Measurements from ENCODE around the gene PRSS2. TPM values are rescaled to one million over a fixed set of nuclear protein-coding genes. Genes with fewer than 3 reads are reported as not detected.

PRSS2 gene
- total and polyA plus RNA-seq, 2 donors (not counting 3 experiments of a cell fraction or from before 2014, with no cell fraction given) = 0.25 TPM; not detected in 1

DNA sequence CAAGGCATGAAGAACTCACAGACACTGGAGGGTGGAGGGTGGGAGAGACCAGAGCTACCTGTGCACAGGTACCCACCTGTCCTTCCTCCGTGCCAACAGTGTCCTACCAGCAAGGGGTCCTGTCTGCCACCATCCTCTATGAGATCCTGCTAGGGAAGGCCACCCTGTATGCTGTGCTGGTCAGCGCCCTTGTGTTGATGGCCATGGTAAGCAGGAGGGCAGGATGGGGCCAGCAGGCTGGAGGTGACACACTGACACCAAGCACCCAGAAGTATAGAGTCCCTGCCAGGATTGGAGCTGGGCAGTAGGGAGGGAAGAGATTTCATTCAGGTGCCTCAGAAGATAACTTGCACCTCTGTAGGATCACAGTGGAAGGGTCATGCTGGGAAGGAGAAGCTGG lies 21.8 kb downstream of the PRSS2 start:
- TF ChIP-seq POLR2AphosphoS5 (IDR thresholded peaks at IDR 0.05; ENCODE audit: insufficient read depth, low read depth, low read length) (no peak), MYC (IDR thresholded peaks at IDR 0.05; ENCODE audit: low read depth, low read length) (no peak), POLR2A (IDR thresholded peaks at IDR 0.05; ENCODE audit: low read depth, low read length) (no peak), EZH2 (IDR thresholded peaks at IDR 0.05; ENCODE audit: borderline replicate concordance, low read depth, low read length, severe bottlenecking) (no peak), GATA2 (IDR thresholded peaks at IDR 0.05; ENCODE audit: insufficient read depth, insufficient read length, low read depth, low read length) (no peak), FOS (IDR thresholded peaks at IDR 0.05; ENCODE audit: borderline replicate concordance, insufficient read depth, low read length) (no peak), JUN (IDR thresholded peaks at IDR 0.05; ENCODE audit: borderline replicate concordance, insufficient read depth, insufficient read length, low read depth) (no peak)
- TF ChIP-seq, protein P1, sequence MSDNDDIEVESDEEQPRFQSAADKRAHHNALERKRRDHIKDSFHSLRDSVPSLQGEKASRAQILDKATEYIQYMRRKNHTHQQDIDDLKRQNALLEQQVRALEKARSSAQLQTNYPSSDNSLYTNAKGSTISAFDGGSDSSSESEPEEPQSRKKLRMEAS (IDR thresholded peaks at IDR 0.05; ENCODE audit: insufficient read depth, insufficient read length) = no peak
- TF ChIP-seq, protein P2, sequence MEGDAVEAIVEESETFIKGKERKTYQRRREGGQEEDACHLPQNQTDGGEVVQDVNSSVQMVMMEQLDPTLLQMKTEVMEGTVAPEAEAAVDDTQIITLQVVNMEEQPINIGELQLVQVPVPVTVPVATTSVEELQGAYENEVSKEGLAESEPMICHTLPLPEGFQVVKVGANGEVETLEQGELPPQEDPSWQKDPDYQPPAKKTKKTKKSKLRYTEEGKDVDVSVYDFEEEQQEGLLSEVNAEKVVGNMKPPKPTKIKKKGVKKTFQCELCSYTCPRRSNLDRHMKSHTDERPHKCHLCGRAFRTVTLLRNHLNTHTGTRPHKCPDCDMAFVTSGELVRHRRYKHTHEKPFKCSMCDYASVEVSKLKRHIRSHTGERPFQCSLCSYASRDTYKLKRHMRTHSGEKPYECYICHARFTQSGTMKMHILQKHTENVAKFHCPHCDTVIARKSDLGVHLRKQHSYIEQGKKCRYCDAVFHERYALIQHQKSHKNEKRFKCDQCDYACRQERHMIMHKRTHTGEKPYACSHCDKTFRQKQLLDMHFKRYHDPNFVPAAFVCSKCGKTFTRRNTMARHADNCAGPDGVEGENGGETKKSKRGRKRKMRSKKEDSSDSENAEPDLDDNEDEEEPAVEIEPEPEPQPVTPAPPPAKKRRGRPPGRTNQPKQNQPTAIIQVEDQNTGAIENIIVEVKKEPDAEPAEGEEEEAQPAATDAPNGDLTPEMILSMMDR (IDR thresholded peaks at IDR 0.05; ENCODE audit: extremely low read depth in 1 of 2, insufficient read depth in 1 of 2, low read depth in 1 of 2, low read length in 2 of 2) = no peak
- no peaks in the 10 kb centered on the region for H4K20me1 ChIP-seq (replicated peaks; ENCODE audit: control insufficient read depth, extremely low read depth, insufficient read depth, low read length)
- intact Hi-C loops (cut with micrococcal nuclease) = no loop called here
- no peaks in the 10 kb centered on the region for H3K27me3 ChIP-seq (ENCODE audit: control insufficient read depth in 2 of 2, insufficient read depth in 2 of 2, low read length in 2 of 2)
- no peaks in the 10 kb centered on the region for H3K36me3 ChIP-seq (ENCODE audit: control insufficient read depth in 2 of 2, extremely low read depth in 1 of 2, insufficient read depth in 2 of 2, low read length in 2 of 2)
- H3K4me2 ChIP-seq (ENCODE audit: insufficient read depth, low read length) = no peak overlapping the region
- ChIA-PET CTCF (interaction anchor here (0.8 to 20.4 kb wide), 7 partner anchors 9 to 272 kb away, joined by 3 to 425 read pairs (median 6); no protein-coding TSS in a partner anchor), POLR2A (no interaction called here)
- peaks cover 12% of the 10 kb centered on the region for H3K4me1 ChIP-seq (ENCODE audit: control insufficient read depth, extremely low read depth, insufficient read depth, low read length)
- H3K9ac ChIP-seq (replicated peaks; ENCODE audit: extremely low read depth, insufficient read depth, low read length) = no peak overlapping the region
- H3K27ac ChIP-seq (ENCODE audit: insufficient read depth, low read depth, low read length) = no peak overlapping the region
- DNase-seq (ENCODE audit: low read depth, low spot score) = no peak
- dilution Hi-C loops (cut with MboI; ENCODE audit: extremely low pct_ligation_motif_present, low sequenced_read_pairs) = no loop called here
- BruUV-seq (replicated peaks) = no TSS peak
- H2AFZ ChIP-seq (ENCODE audit: low read depth, low read length) = no peak overlapping the region
- no peaks in the 10 kb centered on the region for H3K9me3 ChIP-seq (replicated peaks; ENCODE audit: control insufficient read depth, insufficient read depth, low read length)
- H3K9me1 ChIP-seq (replicated peaks; ENCODE audit: control insufficient read depth, extremely low read depth, insufficient read depth, low read length) = no peaks in the 10 kb centered on the region
- H3K79me2 ChIP-seq (ENCODE audit: control insufficient read depth, insufficient read depth, low read length) = peaks cover 20% of the 10 kb centered on the region
- H3K4me3 ChIP-seq (replicated peaks in 1 of 3; ENCODE audit: insufficient read depth in 1 of 3, low read depth in 1 of 3, low read length in 3 of 3) = no peak overlapping the region
- no peak for FAIRE-seq
